Naive thymus-derived CD4-positive, alpha-beta T cell (primary cell): ENCODE results near the gene TRIM54. TPM values are rescaled to one million over a fixed set of nuclear protein-coding genes. Genes with fewer than 3 reads are reported as not detected.
A peak's percentile ranks its signal among the peaks of the same experiment; 100 is the strongest.

Experiments used
- ATAC-seq: fragments of 150-1000 bp; cut with Tn5 transposase; 2 replicates; pipeline ENCODE4 v1.10.0; 2021; ENCODE audit warnings: mild to moderate bottlenecking, moderate library complexity
- CTCF ChIA-PET: fragments of 350-600 bp; sonication (Branson Sonifier 250); formaldehyde crosslinking; loops from one replicate; lab custom pipeline; 2021; ENCODE audit warnings: antibody characterized with exemption; lab: Charles Lee
- POLR2A ChIA-PET: fragments of 350-600 bp; sonication (Branson Sonifier 250); formaldehyde crosslinking; loops from one replicate; lab custom pipeline; 2021; ENCODE audit warnings: antibody characterized with exemption, inconsistent platforms; lab: Charles Lee
- DNase-seq, 9 donors: peaks; one replicate each; pipeline versions ENCODE4 v3.0.0 to v3.0.0-alpha.2; 2020 to 2022; ENCODE audit warnings: mixed read lengths in 1 of 9
- H3K27ac ChIP-seq: one replicate; pipeline ENCODE4 v1.7.0; 2013; ENCODE audit warnings: mild to moderate bottlenecking, low read depth, low read length, moderate library complexity
- H3K27me3 ChIP-seq, 2 donors: one replicate each; pipeline ENCODE4 v1.7.0; 2013; ENCODE audit warnings: low read length in 2 of 2, mild to moderate bottlenecking in 2 of 2, moderate library complexity in 2 of 2; ENCODE audit not compliant: control insufficient read depth in 2 of 2, insufficient read depth in 2 of 2
- H3K36me3 ChIP-seq, 3 experiments: 1 replicate in 2 of 3; 2 replicates in 1 of 3; pipeline ENCODE4 v1.7.0; 2013; ENCODE audit warnings: low read length in 3 of 3, mild to moderate bottlenecking in 3 of 3, moderate library complexity in 1 of 3; ENCODE audit not compliant: insufficient read depth in 3 of 3, control insufficient read depth in 2 of 3
- H3K4me1 ChIP-seq, 2 donors: one replicate each; pipeline ENCODE4 v1.7.0; 2013; ENCODE audit warnings: low read length in 2 of 2, mild to moderate bottlenecking in 2 of 2, moderate library complexity in 1 of 2; ENCODE audit not compliant: control insufficient read depth in 2 of 2, insufficient read depth in 2 of 2
- H3K4me3 ChIP-seq: 2 replicates; pipeline ENCODE4 v1.7.0; 2013; ENCODE audit warnings: mild to moderate bottlenecking, low read length
- H3K9me3 ChIP-seq, 3 experiments: 1 replicate in 2 of 3; 2 replicates in 1 of 3; pipeline ENCODE4 v1.7.0; 2013; ENCODE audit warnings: low read length in 3 of 3; ENCODE audit not compliant: control insufficient read depth in 2 of 3
- H3K27ac Mint-ChIP-seq, 9 donors: one replicate each; pipeline ENCODE4 v1.8.0; 2020 to 2022; ENCODE audit warnings: mixed read lengths in 9 of 9, mild to moderate bottlenecking in 8 of 9, moderate library complexity in 5 of 9, inconsistent platforms in 2 of 9
- H3K27me3 Mint-ChIP-seq, 5 donors: one replicate each; pipeline ENCODE4 v1.8.0; 2021 to 2022; ENCODE audit warnings: mixed read lengths in 5 of 5, mild to moderate bottlenecking in 1 of 5
- H3K36me3 Mint-ChIP-seq, 5 donors: one replicate each; pipeline ENCODE4 v1.8.0; 2020 to 2022; ENCODE audit warnings: mixed read lengths in 5 of 5, mild to moderate bottlenecking in 3 of 5, inconsistent platforms in 1 of 5
- H3K4me1 Mint-ChIP-seq, 7 donors: one replicate each; pipeline ENCODE4 v1.8.0; 2020 to 2022; ENCODE audit warnings: mixed read lengths in 7 of 7, mild to moderate bottlenecking in 3 of 7, inconsistent platforms in 1 of 7
- H3K4me3 Mint-ChIP-seq, 10 donors: one replicate each; pipeline ENCODE4 v1.8.0; 2020 to 2022; ENCODE audit warnings: mild to moderate bottlenecking in 10 of 10, mixed read lengths in 10 of 10, moderate library complexity in 6 of 10, inconsistent platforms in 2 of 10
- H3K9me3 Mint-ChIP-seq, 11 donors: one replicate each; pipeline ENCODE4 v1.8.0; 2020 to 2022; ENCODE audit warnings: mixed read lengths in 11 of 11, mild to moderate bottlenecking in 4 of 11, inconsistent platforms in 1 of 11, moderate library complexity in 1 of 11
- intact Hi-C, 2 donors: fragments of 100-400 bp; cut with micrococcal nuclease; formaldehyde crosslinking; loops; one replicate each; pipeline ENCODE4 v1.15.1; 2023
- polyA plus RNA-seq, 2 donors: library from polyadenylated mRNA; unstranded; fragments of 300-500 nt; fragmentation: Illumina TruSeq; gene quantifications; one replicate each; pipeline ENCODE4 v1.2.3, GENCODE V29; 2021
- total RNA-seq, 6 experiments: library from RNA in 5 of 6; stranded (reverse) in 5 of 6; gene quantifications; 1 replicate in 5 of 6; 2 replicates in 1 of 6; pipeline ENCODE4 v1.2.3 and lab custom pipeline; 2021 to 2026

TRIM54 gene
- total and polyA plus RNA-seq, 7 experiments from 2014 or later, result not detected

DNA sequence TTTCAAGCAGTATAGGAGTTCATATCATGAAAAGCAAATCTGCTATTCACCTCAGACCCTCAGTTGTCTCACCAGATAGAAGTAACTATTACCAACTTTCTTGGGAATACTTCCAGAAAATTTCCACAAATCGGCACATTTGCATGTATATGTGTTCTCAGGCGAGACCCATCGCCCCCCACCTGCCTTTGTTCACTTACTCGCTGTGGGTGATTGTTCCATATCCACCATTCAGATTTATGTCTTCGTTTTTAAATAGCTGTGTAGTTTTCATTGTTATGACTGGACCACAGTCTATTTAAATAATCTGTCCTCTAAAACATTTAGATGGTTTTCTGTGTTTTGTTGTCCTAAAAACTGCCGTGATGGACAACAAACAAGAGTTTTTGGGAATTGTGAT, 3.3 kb downstream of the TRIM54 start:
- no peak overlapping the region for H3K27ac Mint-ChIP-seq
- H3K27me3 Mint-ChIP-seq, result peaks cover 12 to 59% (median 24%) of the 10 kb centered on the region in 5 donors
- ATAC-seq (no peak), DNase-seq (no peak)
- Histone ChIP-seq H3K27me3 (no peaks in the 10 kb centered on the region), H3K4me3 (no peak overlapping the region), H3K27ac (no peak overlapping the region), H3K4me1 (no peaks in the 10 kb centered on the region), H3K36me3 (no peaks in the 10 kb centered on the region), H3K9me3 (no peaks in the 10 kb centered on the region)
- no peak overlapping the region for H3K4me3 Mint-ChIP-seq
- intact Hi-C loops, result no loop called here
- H3K4me1 Mint-ChIP-seq, result no peaks in the 10 kb centered on the region
- H3K9me3 Mint-ChIP-seq, result no peaks in the 10 kb centered on the region
- ChIA-PET CTCF (no interaction called here), POLR2A (no interaction called here)
- H3K36me3 Mint-ChIP-seq, result no peaks in the 10 kb centered on the region

DNA sequence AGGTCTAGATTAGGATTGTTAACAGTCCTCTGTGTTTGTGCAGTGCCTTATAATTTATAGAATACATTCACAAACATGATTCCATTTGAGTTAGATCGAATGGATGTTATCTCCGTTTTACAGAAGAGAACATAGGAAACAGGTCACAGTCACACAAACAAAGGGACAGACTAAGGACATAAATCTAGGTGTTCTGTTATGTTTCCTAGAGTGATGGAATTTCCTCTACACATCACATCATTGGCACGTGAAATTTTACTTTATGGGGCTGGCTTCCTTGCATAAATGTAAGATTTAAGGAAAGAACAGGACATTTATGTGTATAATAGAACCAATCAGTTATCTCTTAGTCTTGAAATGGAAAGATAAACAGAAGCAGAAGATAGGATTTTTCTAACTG, 6.4 kb downstream of the TRIM54 start:
- no peaks in the 10 kb centered on the region for H3K27me3 ChIP-seq
- intact Hi-C loops, result no loop called here
- DNase-seq (no peak), ATAC-seq (no peak)
- ChIA-PET CTCF (interaction anchor here (1.2 to 1.7 kb wide), 2 partner anchors 9 to 29 kb away, joined by 3 to 6 read pairs; no protein-coding TSS in a partner anchor), POLR2A (no interaction called here)
- Mint-ChIP-seq H3K4me3 (no peak overlapping the region), H3K36me3 (no peaks in the 10 kb centered on the region), H3K9me3 (no peaks in the 10 kb centered on the region), H3K4me1 (peaks cover 0 to 2% (median 0%) of the 10 kb centered on the region in 7 donors), H3K27me3 (peaks cover 5 to 76% (median 16%) of the 10 kb centered on the region in 5 donors), H3K27ac (no peak overlapping the region)
- no peaks in the 10 kb centered on the region for H3K36me3 ChIP-seq
- no peaks in the 10 kb centered on the region for H3K9me3 ChIP-seq
- H3K27ac ChIP-seq, result no peak overlapping the region
- H3K4me1 ChIP-seq, result no peaks in the 10 kb centered on the region
- H3K4me3 ChIP-seq, result no peak overlapping the region

GRCh38 chr2:27290549-27290948, 8.3 kb downstream of the TRIM54 start:
- CTCF ChIA-PET, result interaction anchor here (1.0 kb wide), 1 partner anchor 11 kb away, joined by 3 read pairs; no protein-coding TSS in a partner anchor
- ATAC-seq (no peak), DNase-seq (no peak)
- no peaks in the 10 kb centered on the region for H3K27me3 ChIP-seq
- no peaks in the 10 kb centered on the region for H3K36me3 ChIP-seq
- Mint-ChIP-seq H3K27me3 (peaks cover 5 to 62% (median 16%) of the 10 kb centered on the region in 5 donors), H3K36me3 (no peaks in the 10 kb centered on the region), H3K9me3 (no peaks in the 10 kb centered on the region), H3K4me1 (peaks cover 0 to 2% (median 0%) of the 10 kb centered on the region in 7 donors), H3K4me3 (no peak overlapping the region), H3K27ac (no peak overlapping the region)
- intact Hi-C loops, result no loop called here
- H3K27ac ChIP-seq, result no peak overlapping the region
- H3K4me1 ChIP-seq, result no peaks in the 10 kb centered on the region
- H3K9me3 ChIP-seq, result no peaks in the 10 kb centered on the region
- no peak overlapping the region for H3K4me3 ChIP-seq
- POLR2A ChIA-PET, result no interaction called here

GRCh38 chr2:27291865-27292264, 9.6 kb downstream of the TRIM54 start:
- no peaks in the 10 kb centered on the region for H3K27me3 ChIP-seq
- H3K4me1 ChIP-seq, result no peaks in the 10 kb centered on the region
- peaks cover 0 to 2% (median 0%) of the 10 kb centered on the region in 7 donors for H3K4me1 Mint-ChIP-seq
- ATAC-seq (no peak), DNase-seq (no peak)
- ChIA-PET CTCF (no interaction called here), POLR2A (no interaction called here)
- no peaks in the 10 kb centered on the region for H3K36me3 Mint-ChIP-seq
- peaks cover 7 to 55% (median 19%) of the 10 kb centered on the region in 5 donors for H3K27me3 Mint-ChIP-seq
- no peaks in the 10 kb centered on the region for H3K9me3 ChIP-seq
- no peaks in the 10 kb centered on the region for H3K36me3 ChIP-seq
- H3K4me3 Mint-ChIP-seq, result no peak overlapping the region
- H3K27ac ChIP-seq, result no peak overlapping the region
- intact Hi-C loops, result no loop called here
- H3K27ac Mint-ChIP-seq, result no peak overlapping the region
- no peak overlapping the region for H3K4me3 ChIP-seq
- H3K9me3 Mint-ChIP-seq, result no peaks in the 10 kb centered on the region

DNA sequence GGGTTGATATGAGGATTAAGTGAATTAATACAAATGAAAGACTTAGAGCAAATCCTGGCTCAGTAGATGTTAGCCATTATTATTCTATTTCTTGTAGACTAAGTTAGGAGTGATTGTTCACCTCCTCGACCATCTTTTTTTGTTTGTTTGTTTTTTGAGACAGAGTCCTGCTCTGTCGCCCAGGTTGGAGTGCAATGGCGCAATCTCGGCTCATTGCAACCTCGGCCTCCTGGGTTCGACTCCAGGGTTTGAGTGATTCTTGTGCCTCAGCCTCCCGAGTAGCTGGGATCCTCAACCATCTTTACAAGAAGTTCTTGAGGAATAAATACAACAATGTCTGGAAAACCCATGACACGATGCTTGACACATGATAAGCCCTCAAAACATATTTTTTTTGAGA, 12.7 kb downstream of the TRIM54 start:
- ATAC-seq (no peak), DNase-seq (no peak)
- Mint-ChIP-seq H3K4me3 (no peak overlapping the region), H3K36me3 (no peaks in the 10 kb centered on the region), H3K4me1 (peaks cover 0 to 2% (median 0%) of the 10 kb centered on the region in 7 donors), H3K27ac (no peak overlapping the region), H3K27me3 (peaks cover 4 to 31% (median 19%) of the 10 kb centered on the region in 5 donors), H3K9me3 (no peaks in the 10 kb centered on the region)
- Histone ChIP-seq H3K4me1 (no peaks in the 10 kb centered on the region), H3K27me3 (no peaks in the 10 kb centered on the region), H3K9me3 (no peaks in the 10 kb centered on the region), H3K4me3 (no peak overlapping the region), H3K27ac (no peak overlapping the region), H3K36me3 (no peaks in the 10 kb centered on the region)
- CTCF ChIA-PET, result no interaction called here
- POLR2A ChIA-PET, result no interaction called here
- intact Hi-C loops, result no loop called here

- no peaks in the 10 kb centered on the region for H3K36me3 Mint-ChIP-seq
These were observed 14.3 kb downstream of the TRIM54 start for GRCh38 chr2:27296481-27296880.

GRCh38 chr2:27297195-27297594, 15.0 kb downstream of the TRIM54 start:
- Histone ChIP-seq H3K36me3 (no peaks in the 10 kb centered on the region), H3K9me3 (no peaks in the 10 kb centered on the region), H3K4me1 (no peaks in the 10 kb centered on the region), H3K4me3 (no peak overlapping the region), H3K27ac (no peak overlapping the region), H3K27me3 (no peaks in the 10 kb centered on the region)
- no peaks in the 10 kb centered on the region for H3K9me3 Mint-ChIP-seq
- no peak overlapping the region for H3K27ac Mint-ChIP-seq
- no peak for ATAC-seq
- H3K36me3 Mint-ChIP-seq, result no peaks in the 10 kb centered on the region
- peaks cover 4 to 19% (median 13%) of the 10 kb centered on the region in 5 donors for H3K27me3 Mint-ChIP-seq
- CTCF ChIA-PET, result interaction anchor here (1.2 kb wide), 1 partner anchor 55 kb away, joined by 3 read pairs; no protein-coding TSS in a partner anchor
- no peak overlapping the region for H3K4me3 Mint-ChIP-seq
- intact Hi-C loops, result no loop called here
- H3K4me1 Mint-ChIP-seq, result peaks cover 0 to 2% (median 0%) of the 10 kb centered on the region in 7 donors
- POLR2A ChIA-PET, result no interaction called here
- DNase-seq, result no peak

More at GRCh38 chr2:27296481-27296880, 14.3 kb downstream of the TRIM54 start:
- Histone ChIP-seq H3K36me3 (no peaks in the 10 kb centered on the region), H3K4me1 (no peaks in the 10 kb centered on the region), H3K27me3 (no peaks in the 10 kb centered on the region), H3K4me3 (no peak overlapping the region), H3K9me3 (no peaks in the 10 kb centered on the region), H3K27ac (no peak overlapping the region)
- POLR2A ChIA-PET, result no interaction called here
- intact Hi-C loops, result no loop called here
- CTCF ChIA-PET, result no interaction called here
- no peak overlapping the region for H3K4me3 Mint-ChIP-seq
- DNase-seq (no peak), ATAC-seq (peak; percentile 49)
- no peak overlapping the region for H3K27ac Mint-ChIP-seq
- H3K9me3 Mint-ChIP-seq, result no peaks in the 10 kb centered on the region
- H3K4me1 Mint-ChIP-seq, result peaks cover 0 to 2% (median 0%) of the 10 kb centered on the region in 7 donors
- peaks cover 4 to 25% (median 17%) of the 10 kb centered on the region in 5 donors for H3K27me3 Mint-ChIP-seq
